Measurements from ENCODE around the gene IMPA2.
"Not testable (repeated sequence)": the region's sequence is repeated elsewhere in the genome, so short reads cannot be mapped to it uniquely, and the experiment has no call there.

IMPA2 gene

GRCh38 chr18:11962597-11962996 is 18.7 kb upstream of the IMPA2 start:
- DNase-seq (ENCODE audit: low spot score): no peak

DNA sequence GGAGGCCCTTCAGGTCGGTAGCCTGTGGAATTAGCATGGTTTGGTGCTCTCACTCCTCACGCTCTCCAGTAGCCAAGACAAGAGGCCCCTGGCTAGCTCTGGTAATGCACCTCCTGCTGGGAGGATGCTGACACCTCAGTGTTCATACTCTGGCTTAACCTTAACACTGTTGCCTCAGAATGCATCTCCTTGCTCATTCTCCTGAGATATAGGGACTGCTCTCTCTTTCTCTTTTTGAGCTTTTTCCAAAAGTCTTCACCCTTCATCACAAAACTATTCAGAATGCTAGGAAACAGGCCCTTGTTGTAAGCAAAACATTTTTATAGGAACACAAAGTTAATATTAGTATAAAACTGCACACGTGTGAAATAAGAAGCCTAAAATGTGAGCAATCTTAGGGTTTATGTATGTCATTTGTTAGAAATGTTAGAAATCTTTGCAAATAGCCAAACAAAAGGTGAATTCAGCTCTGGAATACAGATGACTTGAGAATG is 17.3 kb upstream of the IMPA2 start:
- DNase-seq (ENCODE audit: low spot score): no peak

DNA sequence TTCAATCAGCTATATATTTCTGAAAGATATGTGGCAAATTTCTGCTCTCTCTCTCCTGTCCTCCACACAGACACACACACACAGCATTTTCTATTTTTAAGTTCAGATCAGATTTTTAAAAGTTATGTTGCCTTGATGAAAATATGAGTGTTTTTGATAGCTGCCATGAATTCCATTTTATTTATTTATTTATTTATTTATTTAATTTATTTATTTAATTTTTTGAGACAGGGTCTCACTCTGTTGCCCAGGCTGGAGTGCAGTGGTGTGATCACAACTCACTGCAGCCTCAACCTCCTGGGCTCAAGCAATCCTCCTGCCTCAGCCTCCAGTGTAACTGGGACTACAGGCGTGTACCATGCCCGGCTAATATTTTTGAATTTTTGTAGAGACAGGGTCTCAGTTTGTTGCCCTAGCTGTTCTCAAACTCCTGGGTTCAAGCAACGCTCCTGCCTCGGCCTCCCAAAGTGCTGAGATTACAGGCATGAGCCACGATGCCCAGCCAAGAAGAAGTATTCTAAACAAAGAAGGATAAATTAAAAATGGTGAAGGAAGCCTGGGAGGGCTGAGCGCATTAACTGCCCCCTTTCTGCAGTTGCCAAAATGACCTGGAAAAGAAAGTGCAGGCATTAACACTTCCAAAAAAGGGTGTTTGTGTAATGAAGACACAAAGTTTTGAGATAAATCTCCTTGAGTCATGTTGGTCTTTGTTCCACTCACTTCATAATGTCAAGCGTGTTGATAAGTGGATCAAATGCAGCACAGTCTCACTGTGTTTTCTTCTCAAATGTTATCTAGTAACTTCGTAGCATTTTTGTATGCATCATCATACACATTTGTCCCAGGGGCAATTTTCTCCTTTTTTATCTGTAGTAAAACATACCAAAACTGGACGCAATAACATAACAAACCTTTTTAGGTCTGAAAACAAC is 11.1 kb upstream of the IMPA2 start:
- DNase-seq (ENCODE audit: low spot score): no peak

DNA sequence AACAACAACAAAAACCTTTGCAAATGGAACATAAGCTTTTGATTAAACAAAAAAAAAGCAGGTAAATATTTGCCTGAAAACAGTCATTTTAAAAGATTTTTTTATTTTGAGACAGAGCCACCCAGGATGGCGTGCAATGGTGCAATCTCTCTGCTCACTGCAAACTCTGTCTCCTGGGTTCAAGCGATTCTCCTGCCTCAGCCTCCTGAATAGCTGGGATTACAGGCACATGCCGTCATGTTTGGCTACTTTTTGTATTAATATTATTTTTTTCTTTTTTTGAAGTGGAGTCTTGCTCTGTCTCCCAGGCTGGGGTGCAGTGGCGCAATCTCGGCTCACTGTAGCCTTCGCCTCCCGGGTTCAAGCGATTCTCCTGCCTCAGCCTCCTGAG is 10.5 kb upstream of the IMPA2 start:
- not testable (repeated sequence) for DNase-seq (ENCODE audit: low spot score)

GRCh38 chr18:11972371-11973174 is 8.7 kb upstream of the IMPA2 start:
- DNase-seq (ENCODE audit: low spot score): no peak

DNA sequence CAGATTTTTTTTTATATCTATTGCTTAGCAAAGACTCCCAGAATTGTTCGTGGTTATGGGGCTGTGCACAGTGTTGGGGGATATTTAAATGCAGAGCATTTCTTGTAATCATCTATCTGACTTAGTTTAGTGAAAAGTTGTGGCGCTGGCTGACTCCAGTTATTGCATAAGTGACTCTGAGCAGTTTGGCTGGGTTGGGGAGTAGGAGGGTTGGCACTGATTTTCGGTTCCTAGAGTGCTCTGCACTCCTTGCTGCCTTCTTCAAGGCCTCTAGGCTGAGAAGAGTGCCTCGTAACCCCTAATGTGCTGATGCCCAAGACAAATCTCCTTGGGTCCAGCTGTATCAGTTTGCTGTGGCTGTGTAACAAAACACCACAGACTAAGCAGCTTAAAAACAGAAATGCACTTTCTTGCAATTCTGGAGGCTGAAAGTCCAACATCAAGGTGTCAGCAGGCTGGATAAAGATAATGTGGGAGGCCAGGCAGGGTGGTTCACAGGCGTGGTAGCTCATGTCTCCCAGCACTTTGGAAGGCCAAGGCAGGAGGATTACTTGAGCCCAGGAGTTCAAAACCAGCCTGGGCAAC is 6.5 kb upstream of the IMPA2 start:
- DNase-seq (ENCODE audit: low spot score): no peak

- DNase-seq (ENCODE audit: low spot score): no peak
These were observed 5.6 kb upstream of the IMPA2 start for GRCh38 chr18:11975723-11976122.

GRCh38 chr18:11976315-11977152 is 4.8 kb upstream of the IMPA2 start:
- DNase-seq (ENCODE audit: low spot score): no peak

GRCh38 chr18:11977153-11977466 is 4.2 kb upstream of the IMPA2 start:
- DNase-seq (ENCODE audit: low spot score): no peak

DNA sequence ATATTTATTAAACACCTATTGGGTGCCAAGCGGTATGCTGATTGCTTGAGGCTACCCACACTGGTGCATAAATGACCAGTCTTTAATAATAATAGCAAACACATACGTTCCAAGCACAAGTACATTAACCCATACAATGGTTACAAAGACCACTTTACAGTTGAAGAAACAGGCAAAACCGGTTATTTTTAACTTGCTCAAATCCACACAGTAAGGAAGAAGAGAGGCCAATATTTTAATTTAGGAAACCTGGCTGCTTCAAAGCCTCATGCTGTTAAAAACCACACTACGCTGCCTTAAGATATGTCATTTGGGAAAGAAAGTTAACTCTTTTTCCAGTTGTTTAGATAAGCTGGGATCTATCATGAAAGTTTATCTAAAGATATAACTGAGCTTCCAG is 2.4 kb upstream of the IMPA2 start:
- DNase-seq (ENCODE audit: low spot score): no peak

DNA sequence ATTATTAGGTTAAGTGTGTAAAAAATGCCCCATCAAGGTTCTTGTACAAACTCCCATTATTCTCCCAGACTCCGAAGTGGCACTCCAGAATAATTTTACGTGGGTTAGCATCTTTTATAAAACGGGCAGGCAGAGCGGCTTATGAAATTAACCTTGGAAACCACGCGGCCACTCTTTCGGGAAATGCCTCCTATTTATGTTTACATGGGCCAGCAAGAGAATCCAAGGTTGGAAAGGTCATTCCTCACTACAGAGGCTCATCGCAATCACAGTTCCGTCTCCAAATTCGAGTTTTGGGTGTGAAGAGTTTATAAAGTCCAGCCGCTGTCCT is 1.2 kb upstream of the IMPA2 start:
- no peak for DNase-seq (ENCODE audit: low spot score)

- DNase-seq (ENCODE audit: low spot score): peak; percentile 99
These were observed 664 bp upstream of the IMPA2 start for GRCh38 chr18:11980494-11981191.

GRCh38 chr18:11981543-11982366 is 448 bp downstream of the IMPA2 start:
- DNase-seq (ENCODE audit: low spot score): no peak

DNA sequence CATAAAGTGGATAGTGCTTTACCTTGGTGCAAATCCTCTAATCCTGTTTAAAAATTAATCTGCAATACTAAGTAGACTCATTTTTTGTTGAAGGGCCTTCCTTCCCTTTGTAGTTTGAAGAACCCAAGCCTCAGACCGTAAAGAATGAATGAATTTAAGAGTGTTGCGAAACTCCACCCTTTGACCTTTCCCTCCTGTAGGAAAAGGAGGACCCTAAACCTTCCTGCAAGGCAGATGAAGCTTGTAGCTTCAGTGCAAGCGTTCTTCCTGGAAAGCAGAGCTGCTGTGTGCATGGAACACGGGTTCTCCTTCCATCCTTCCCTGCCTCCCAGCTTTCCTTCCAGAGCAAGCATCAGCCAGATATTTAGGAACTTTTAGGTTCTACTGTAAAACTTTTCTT is 1.7 kb downstream of the IMPA2 start:
- DNase-seq (ENCODE audit: low spot score): no peak

- no peak for DNase-seq (ENCODE audit: low spot score)
These were observed 2.3 kb downstream of the IMPA2 start for GRCh38 chr18:11983592-11983991.

GRCh38 chr18:11984091-11984490 is 2.8 kb downstream of the IMPA2 start:
- DNase-seq (ENCODE audit: low spot score): no peak

DNA sequence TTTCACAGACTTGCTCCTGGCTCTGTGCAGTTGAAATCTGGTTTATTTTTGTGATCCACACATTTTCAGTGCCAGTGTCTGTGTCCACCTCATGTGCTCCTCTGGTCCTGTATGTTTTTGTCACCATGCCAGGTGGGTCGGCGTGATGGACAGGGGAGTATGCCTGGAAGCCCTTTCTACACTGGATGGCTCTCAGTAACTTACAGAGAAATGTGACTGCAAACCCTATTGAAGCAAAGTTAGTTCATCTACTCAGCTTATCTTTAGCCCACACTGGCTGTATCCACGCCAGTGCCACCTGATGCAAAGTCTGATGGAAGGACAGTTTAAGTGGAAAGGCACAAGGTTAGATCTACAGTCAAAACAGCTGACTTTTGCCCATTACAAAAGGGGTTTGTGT is 4.3 kb downstream of the IMPA2 start:
- DNase-seq (ENCODE audit: low spot score): no peak

DNA sequence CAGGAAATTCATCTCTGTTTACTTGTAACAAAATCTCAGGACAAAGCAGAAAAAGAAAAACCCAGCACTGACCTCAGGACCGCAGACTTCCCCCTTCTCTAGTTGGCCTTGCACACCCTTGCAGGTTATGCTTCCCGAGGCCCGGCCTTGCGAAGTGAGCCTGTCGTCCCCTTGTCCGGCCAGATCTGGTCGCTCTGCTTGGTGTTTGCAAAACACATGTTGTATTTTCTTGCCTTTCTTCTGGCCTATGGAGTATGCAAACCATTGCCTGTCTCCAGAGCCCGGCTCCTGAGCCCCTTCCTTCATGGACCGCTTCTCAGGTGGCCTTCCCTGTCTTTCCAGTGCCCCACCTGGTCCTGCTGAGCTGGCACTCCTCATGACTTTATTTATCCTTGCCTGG is 4.8 kb downstream of the IMPA2 start:
- DNase-seq (ENCODE audit: low spot score): no peak

- DNase-seq (ENCODE audit: low spot score): no peak
These were observed 6.2 kb downstream of the IMPA2 start for GRCh38 chr18:11987527-11987926.

DNA sequence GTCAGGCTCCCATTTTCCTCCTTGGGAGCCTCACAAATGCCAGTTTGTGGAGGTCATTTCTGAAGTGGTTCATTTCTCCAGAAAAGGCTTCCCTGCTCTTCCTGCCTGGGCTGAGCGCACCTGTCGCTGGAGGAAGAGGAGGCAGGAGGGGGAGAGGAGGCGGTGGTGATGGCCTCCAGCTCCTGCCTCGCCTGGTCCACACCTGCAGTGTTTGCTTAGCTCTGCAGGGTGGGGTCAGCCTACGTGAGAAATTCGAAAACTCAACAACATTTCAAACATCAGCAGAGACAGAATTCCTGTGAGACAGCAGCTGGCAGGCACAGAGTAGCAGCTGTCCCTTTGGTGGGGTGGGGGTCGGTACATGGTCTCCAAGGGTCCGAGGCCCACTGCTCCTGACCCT is 7.9 kb downstream of the IMPA2 start:
- DNase-seq (ENCODE audit: low spot score): no peak

- no peak for DNase-seq (ENCODE audit: low spot score)
These were observed 8.7 kb downstream of the IMPA2 start for GRCh38 chr18:11989966-11990380.
